Measurements from ENCODE around the gene CASP8AP2. TPM values are rescaled to one million over a fixed set of nuclear protein-coding genes. Genes with fewer than 3 reads are reported as not detected.

Gene CASP8AP2
- total and polyA plus RNA-seq, 9 donors, result 5.2 to 18.1 (median 15.5) TPM

DNA sequence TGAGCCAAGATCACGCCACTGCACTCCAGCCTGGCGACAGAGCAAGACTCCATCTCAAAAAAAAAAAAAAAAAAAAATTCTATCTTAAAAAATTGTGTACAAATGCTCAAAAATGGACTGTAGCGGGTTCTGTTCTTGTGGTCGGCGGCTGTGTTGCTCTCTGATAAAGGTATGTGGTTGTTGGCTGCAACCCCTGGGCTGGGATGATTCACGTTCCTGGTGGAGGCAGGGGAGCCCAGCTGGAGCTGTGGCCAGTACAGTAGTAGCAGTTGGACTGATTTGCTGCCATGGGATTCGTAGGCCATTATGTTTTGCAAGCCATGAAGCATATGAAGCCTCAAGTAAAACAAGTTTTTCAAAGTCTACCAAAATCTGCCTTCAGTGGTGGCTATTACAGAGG lies 32.4 kb upstream of the CASP8AP2 start:
- Histone ChIP-seq H3K36me3 (no peaks in the 10 kb centered on the region), H3K4me1 (ENCODE audit: insufficient read depth) (peaks cover 1% of the 10 kb centered on the region), H3K27me3 (no peaks in the 10 kb centered on the region), H3K9me3 (no peaks in the 10 kb centered on the region), H3K27ac (no peak overlapping the region), H3K4me3 (no peak overlapping the region)
- DNase-seq, result peak in 4 of 5 donors; percentile 32 to 46 (median 38)
- WGBS, 3 donors, result 52 to 59% (median 56%) methylated on average over 7 of the region's 7 CpGs
- intact Hi-C loops (cut with DNase I), result no loop called here
- TF ChIP-seq CTCF (IDR thresholded peaks at IDR 0.05) (no peak), EP300 (IDR thresholded peaks at IDR 0.05) (no peak), POLR2A (IDR thresholded peaks at IDR 0.05) (no peak)

GRCh38 chr6:89799096-89799495 lies 30.6 kb upstream of the CASP8AP2 start:
- peaks cover 1% of the 10 kb centered on the region for H3K4me1 ChIP-seq (ENCODE audit: insufficient read depth)
- TF ChIP-seq POLR2A (IDR thresholded peaks at IDR 0.05) (no peak), CTCF (IDR thresholded peaks at IDR 0.05) (no peak), EP300 (IDR thresholded peaks at IDR 0.05) (no peak)
- no peaks in the 10 kb centered on the region for H3K9me3 ChIP-seq
- no peaks in the 10 kb centered on the region for H3K27me3 ChIP-seq
- no peak overlapping the region for H3K4me3 ChIP-seq
- intact Hi-C loops (cut with DNase I), result no loop called here
- no peak for DNase-seq
- no peaks in the 10 kb centered on the region for H3K36me3 ChIP-seq
- 95 to 99% (median 95%) methylated on average over 8 of the region's 8 CpGs for WGBS, 3 donors
- no peak overlapping the region for H3K27ac ChIP-seq

GRCh38 chr6:89799756-89800155 lies 29.9 kb upstream of the CASP8AP2 start:
- intact Hi-C loops (cut with DNase I), result no loop called here
- Histone ChIP-seq H3K9me3 (no peaks in the 10 kb centered on the region), H3K27ac (no peak overlapping the region), H3K27me3 (no peaks in the 10 kb centered on the region), H3K36me3 (no peaks in the 10 kb centered on the region), H3K4me3 (no peak overlapping the region), H3K4me1 (ENCODE audit: insufficient read depth) (peaks cover 1% of the 10 kb centered on the region)
- 75 to 92% (median 89%) methylated on average over 2 of the region's 2 CpGs for WGBS, 3 donors
- DNase-seq, result no peak
- TF ChIP-seq POLR2A (IDR thresholded peaks at IDR 0.05), result no peak
- no peak for TF ChIP-seq CTCF (IDR thresholded peaks at IDR 0.05)
- no peak for TF ChIP-seq EP300 (IDR thresholded peaks at IDR 0.05)

GRCh38 chr6:89803271-89803670 lies 26.4 kb upstream of the CASP8AP2 start:
- intact Hi-C loops (cut with DNase I), result no loop called here
- no peaks in the 10 kb centered on the region for H3K36me3 ChIP-seq
- no peaks in the 10 kb centered on the region for H3K9me3 ChIP-seq
- no peaks in the 10 kb centered on the region for H3K4me1 ChIP-seq (ENCODE audit: insufficient read depth)
- 90 to 95% (median 94%) methylated on average over 10 of the region's 10 CpGs for WGBS, 3 donors
- DNase-seq, result no peak
- H3K27ac ChIP-seq, result no peak overlapping the region
- no peak for TF ChIP-seq POLR2A (IDR thresholded peaks at IDR 0.05)
- TF ChIP-seq CTCF (IDR thresholded peaks at IDR 0.05), result no peak
- no peak for TF ChIP-seq EP300 (IDR thresholded peaks at IDR 0.05)
- H3K4me3 ChIP-seq, result no peak overlapping the region
- H3K27me3 ChIP-seq, result no peaks in the 10 kb centered on the region
